SK-N-SH treated with all-trans-retinoic acid at 6 μM for 48 hours (cell line): ENCODE measurements around the gene EEF1AKMT3.

ENCODE experiments used
- ATAC-seq: fragments of 200-7000 bp; cut with Tn5 transposase; 3 replicates; pipeline ENCODE4 v1.9.1; 2020; ENCODE audit warnings: mild to moderate bottlenecking, moderate library complexity
- ARNTL ChIP-seq: fragments of 450-650 bp; formaldehyde crosslinking; IDR thresholded peaks from 2 replicates; pipeline ENCODE4 v1.5.0; 2020; ENCODE audit warnings: low read depth, mild to moderate bottlenecking, moderate library complexity, borderline replicate concordance
- ESRRG ChIP-seq: fragments of 250-450 bp; sonication (Bioruptor Pico); IDR thresholded peaks from 2 replicates; pipeline ENCODE4 v1.6.1; 2021; ENCODE audit warnings: mild to moderate bottlenecking
- GLIS3 ChIP-seq: fragments of 250-450 bp; sonication (Bioruptor Pico); IDR thresholded peaks from 2 replicates; pipeline ENCODE4 v1.5.0; 2020; ENCODE audit warnings: mild to moderate bottlenecking, moderate library complexity
- PPARA ChIP-seq: fragments of 250-450 bp; sonication (Bioruptor Pico); IDR thresholded peaks from 2 replicates; pipeline ENCODE4 v1.5.0; 2020; ENCODE audit warnings: mild to moderate bottlenecking, borderline replicate concordance
- RARB ChIP-seq: fragments of 250-450 bp; sonication (Bioruptor Pico); IDR thresholded peaks from 2 replicates; pipeline ENCODE4 v1.8.0; 2021; ENCODE audit warnings: mild to moderate bottlenecking, moderate library complexity
- ZC3H10 ChIP-seq: fragments of 250-450 bp; sonication (Bioruptor Pico); IDR thresholded peaks from 2 replicates; pipeline ENCODE4 v1.5.1; 2021; ENCODE audit warnings: mild to moderate bottlenecking, moderate library complexity
- ZFP3 ChIP-seq: fragments of 250-450 bp; sonication (Bioruptor Pico); IDR thresholded peaks from 2 replicates; pipeline ENCODE4 v1.5.0; 2020; ENCODE audit warnings: mild to moderate bottlenecking, moderate library complexity
- ZNF565 ChIP-seq: fragments of 450-650 bp; formaldehyde crosslinking; conservative IDR thresholded peaks from 2 replicates; pipeline ENCODE4 v1.5.0; 2020; ENCODE audit warnings: low read depth, mild to moderate bottlenecking, moderate library complexity
- ZNF70 ChIP-seq: fragments of 450-650 bp; formaldehyde crosslinking; IDR thresholded peaks from 2 replicates; pipeline ENCODE4 v1.5.0; 2020; ENCODE audit warnings: mild to moderate bottlenecking, moderate library complexity
- ZNF8 ChIP-seq: fragments of 450-650 bp; formaldehyde crosslinking; IDR thresholded peaks from 2 replicates; pipeline ENCODE4 v1.5.0; 2020; ENCODE audit warnings: mild to moderate bottlenecking, moderate library complexity
- TF ChIP-seq, protein P1 (sequence below): fragments of 250-450 bp; sonication (Bioruptor Pico); IDR thresholded peaks from 2 replicates; pipeline ENCODE4 v1.8.0; 2021; ENCODE audit warnings: low read depth, mild to moderate bottlenecking, moderate library complexity, borderline replicate concordance
- TF ChIP-seq, protein P2 (sequence below): fragments of 250-450 bp; sonication (Bioruptor Pico); IDR thresholded peaks from 2 replicates; pipeline ENCODE4 v1.5.0; 2020; ENCODE audit warnings: mild to moderate bottlenecking, moderate library complexity
- TF ChIP-seq, protein P3 (sequence below): fragments of 250-450 bp; sonication (Bioruptor Pico); IDR thresholded peaks from 2 replicates; pipeline ENCODE4 v1.8.0; 2020; ENCODE audit warnings: mild to moderate bottlenecking, moderate library complexity, borderline replicate concordance
- TF ChIP-seq, protein P4 (sequence below): fragments of 250-450 bp; sonication (Bioruptor Pico); IDR thresholded peaks from 2 replicates; pipeline ENCODE4 v1.5.1; 2020; ENCODE audit warnings: low read depth, mild to moderate bottlenecking, moderate library complexity

EEF1AKMT3 gene

DNA sequence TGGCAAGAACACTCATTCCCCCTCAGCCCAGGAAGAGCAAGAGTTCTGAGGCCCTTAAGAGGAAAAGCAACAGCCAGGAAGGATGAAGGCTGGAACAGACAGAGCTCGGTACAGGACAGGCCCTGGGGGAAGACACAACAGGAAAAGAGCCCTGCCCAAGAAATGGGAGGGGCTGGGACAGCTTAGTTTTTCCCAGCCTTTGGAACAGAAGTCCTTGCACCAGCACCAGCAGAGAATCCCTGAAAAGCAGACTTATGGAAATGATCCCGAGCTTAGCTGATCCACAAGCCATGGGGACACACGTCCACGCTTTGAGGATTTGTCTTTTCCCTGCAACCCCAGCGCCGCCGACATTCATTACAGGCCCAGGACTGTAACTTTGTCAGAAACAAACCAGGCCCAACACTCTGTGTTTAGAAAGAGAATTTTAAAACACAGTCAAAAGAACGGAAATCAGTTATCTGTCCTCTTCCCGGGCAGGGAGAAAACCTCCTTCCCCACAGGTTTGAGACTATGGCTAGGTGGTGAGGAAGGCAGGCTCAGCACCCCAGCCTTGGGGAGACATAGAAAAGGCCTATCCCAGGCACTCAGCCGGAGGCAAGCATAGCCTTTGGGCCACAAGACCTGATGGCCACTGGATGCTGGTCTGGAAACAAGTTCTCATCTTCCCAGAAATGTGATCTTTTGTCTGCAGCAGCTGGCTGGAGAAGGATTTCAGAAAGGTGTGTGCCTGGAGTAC, 50.1 kb downstream of the EEF1AKMT3 start:
- TF ChIP-seq, protein P1, sequence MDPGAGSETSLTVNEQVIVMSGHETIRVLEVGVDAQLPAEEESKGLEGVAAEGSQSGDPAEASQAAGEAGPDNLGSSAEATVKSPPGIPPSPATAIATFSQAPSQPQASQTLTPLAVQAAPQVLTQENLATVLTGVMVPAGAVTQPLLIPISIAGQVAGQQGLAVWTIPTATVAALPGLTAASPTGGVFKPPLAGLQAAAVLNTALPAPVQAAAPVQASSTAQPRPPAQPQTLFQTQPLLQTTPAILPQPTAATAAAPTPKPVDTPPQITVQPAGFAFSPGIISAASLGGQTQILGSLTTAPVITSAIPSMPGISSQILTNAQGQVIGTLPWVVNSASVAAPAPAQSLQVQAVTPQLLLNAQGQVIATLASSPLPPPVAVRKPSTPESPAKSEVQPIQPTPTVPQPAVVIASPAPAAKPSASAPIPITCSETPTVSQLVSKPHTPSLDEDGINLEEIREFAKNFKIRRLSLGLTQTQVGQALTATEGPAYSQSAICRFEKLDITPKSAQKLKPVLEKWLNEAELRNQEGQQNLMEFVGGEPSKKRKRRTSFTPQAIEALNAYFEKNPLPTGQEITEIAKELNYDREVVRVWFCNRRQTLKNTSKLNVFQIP (CRISPR knock-in tag) = no peak
- TF ChIP-seq, protein P2, sequence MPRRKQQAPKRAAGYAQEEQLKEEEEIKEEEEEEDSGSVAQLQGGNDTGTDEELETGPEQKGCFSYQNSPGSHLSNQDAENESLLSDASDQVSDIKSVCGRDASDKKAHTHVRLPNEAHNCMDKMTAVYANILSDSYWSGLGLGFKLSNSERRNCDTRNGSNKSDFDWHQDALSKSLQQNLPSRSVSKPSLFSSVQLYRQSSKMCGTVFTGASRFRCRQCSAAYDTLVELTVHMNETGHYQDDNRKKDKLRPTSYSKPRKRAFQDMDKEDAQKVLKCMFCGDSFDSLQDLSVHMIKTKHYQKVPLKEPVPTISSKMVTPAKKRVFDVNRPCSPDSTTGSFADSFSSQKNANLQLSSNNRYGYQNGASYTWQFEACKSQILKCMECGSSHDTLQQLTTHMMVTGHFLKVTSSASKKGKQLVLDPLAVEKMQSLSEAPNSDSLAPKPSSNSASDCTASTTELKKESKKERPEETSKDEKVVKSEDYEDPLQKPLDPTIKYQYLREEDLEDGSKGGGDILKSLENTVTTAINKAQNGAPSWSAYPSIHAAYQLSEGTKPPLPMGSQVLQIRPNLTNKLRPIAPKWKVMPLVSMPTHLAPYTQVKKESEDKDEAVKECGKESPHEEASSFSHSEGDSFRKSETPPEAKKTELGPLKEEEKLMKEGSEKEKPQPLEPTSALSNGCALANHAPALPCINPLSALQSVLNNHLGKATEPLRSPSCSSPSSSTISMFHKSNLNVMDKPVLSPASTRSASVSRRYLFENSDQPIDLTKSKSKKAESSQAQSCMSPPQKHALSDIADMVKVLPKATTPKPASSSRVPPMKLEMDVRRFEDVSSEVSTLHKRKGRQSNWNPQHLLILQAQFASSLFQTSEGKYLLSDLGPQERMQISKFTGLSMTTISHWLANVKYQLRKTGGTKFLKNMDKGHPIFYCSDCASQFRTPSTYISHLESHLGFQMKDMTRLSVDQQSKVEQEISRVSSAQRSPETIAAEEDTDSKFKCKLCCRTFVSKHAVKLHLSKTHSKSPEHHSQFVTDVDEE (CRISPR knock-in tag) = no peak
- no peak for TF ChIP-seq ZFP3 (CRISPR knock-in tag)
- no peak for TF ChIP-seq ESRRG (CRISPR knock-in tag)
- TF ChIP-seq RARB (CRISPR knock-in tag) = no peak
- TF ChIP-seq ZNF8 (CRISPR knock-in tag) = no peak
- no peak for TF ChIP-seq ZNF70 (CRISPR knock-in tag)
- no peak for TF ChIP-seq ZC3H10 (CRISPR knock-in tag)
- TF ChIP-seq, protein P3, sequence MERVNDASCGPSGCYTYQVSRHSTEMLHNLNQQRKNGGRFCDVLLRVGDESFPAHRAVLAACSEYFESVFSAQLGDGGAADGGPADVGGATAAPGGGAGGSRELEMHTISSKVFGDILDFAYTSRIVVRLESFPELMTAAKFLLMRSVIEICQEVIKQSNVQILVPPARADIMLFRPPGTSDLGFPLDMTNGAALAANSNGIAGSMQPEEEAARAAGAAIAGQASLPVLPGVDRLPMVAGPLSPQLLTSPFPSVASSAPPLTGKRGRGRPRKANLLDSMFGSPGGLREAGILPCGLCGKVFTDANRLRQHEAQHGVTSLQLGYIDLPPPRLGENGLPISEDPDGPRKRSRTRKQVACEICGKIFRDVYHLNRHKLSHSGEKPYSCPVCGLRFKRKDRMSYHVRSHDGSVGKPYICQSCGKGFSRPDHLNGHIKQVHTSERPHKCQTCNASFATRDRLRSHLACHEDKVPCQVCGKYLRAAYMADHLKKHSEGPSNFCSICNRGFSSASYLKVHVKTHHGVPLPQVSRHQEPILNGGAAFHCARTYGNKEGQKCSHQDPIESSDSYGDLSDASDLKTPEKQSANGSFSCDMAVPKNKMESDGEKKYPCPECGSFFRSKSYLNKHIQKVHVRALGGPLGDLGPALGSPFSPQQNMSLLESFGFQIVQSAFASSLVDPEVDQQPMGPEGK = no peak
- ATAC-seq = no peak

DNA sequence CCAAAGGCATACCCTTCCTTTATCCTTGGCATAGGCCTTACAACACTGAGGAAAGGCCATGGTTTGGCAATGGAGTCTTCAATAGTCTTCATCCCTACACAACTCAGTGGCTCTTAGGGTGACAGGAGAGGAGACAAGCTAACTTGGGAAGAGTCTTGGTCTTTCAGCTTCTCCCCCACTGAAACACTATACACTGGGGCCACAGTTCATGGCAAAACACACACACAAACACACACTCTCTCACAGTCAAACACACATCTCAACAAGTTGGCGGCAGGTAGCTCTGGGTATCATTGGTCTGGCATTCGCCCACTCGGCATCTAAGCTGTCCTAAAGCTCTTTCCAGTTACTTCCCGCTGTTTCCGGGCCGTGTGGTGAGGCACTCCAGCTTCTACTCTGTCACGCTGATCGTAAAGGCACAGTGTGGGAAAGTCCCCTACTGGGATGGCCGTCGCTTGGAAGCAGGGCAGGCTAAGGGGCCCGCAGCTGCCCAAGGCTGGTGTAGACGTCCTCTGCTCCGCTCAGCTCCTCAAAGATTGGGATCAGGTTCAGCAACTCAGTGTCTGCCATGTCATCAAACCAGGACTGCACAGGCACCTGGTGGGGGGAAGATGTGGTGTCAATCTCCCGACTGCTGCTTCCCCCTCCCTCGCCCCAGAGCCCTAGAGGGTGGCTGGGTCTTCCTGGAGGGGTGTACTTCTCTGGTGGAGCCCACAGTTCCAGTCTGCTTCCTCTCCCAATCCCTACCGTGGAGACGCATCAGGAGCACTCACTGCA, 50.9 kb downstream of the EEF1AKMT3 start:
- no peak for TF ChIP-seq ARNTL
- ATAC-seq = no peak

DNA sequence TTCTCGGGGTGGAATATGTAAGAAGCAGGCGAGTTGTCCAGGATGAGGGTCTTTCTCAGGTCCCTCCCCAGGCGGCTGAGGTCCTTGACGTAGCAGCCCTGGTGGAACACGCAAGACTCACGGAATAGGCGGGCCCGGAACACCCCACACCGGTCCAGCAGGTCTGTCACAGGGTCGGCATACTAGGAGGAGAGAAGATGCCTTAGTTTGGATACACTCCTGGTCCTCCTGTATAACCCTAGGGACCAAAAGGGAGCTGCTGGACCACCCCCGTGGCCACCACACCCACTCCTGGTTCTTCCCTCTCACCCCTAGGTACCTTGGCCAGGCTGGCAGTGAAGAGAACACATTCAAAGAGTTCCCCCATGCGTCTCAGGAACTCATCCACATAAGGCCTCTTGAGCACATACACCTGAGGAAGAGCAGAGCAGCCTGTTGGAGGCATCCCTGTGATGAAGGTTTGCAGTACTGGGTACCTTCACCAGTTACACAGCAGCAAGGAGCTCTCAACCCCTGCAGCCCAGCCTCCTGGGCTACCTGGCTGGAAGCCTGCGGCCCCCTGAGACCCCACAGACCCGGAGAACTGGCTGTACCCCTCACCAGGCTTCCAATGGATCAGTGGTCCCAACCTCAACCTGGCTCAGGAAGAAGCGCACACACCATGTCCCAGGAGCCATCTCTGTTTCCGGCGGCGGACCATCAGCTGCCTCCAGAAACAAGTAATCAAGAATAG, 51.7 kb downstream of the EEF1AKMT3 start:
- TF ChIP-seq RARB (CRISPR knock-in tag) (no peak), ZNF565 (CRISPR knock-in tag) (no peak), ESRRG (CRISPR knock-in tag) (no peak), PPARA (no peak), GLIS3 (CRISPR knock-in tag) (no peak), ZNF70 (CRISPR knock-in tag) (no peak)
- TF ChIP-seq, protein P4, sequence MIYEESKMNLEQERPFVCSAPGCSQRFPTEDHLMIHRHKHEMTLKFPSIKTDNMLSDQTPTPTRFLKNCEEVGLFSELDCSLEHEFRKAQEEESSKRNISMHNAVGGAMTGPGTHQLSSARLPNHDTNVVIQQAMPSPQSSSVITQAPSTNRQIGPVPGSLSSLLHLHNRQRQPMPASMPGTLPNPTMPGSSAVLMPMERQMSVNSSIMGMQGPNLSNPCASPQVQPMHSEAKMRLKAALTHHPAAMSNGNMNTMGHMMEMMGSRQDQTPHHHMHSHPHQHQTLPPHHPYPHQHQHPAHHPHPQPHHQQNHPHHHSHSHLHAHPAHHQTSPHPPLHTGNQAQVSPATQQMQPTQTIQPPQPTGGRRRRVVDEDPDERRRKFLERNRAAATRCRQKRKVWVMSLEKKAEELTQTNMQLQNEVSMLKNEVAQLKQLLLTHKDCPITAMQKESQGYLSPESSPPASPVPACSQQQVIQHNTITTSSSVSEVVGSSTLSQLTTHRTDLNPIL (CRISPR knock-in tag) = no peak
- TF ChIP-seq, protein P2 (CRISPR knock-in tag) = no peak
- TF ChIP-seq, all 23 proteins: peak for 0
- no peak for ATAC-seq
